BLaER1 treated with 17β-estradiol and CSF1 and Interleukin-3, amounts not matched to agents 10 nM and 100 nM (cell line): ENCODE data around the gene ELOVL3.

Source experiments
- H3K27ac ChIP-seq, 11 experiments: shearing (Covaris generic); formaldehyde crosslinking; 2 replicates each; pipeline ENCODE4 v1.8.1; 2022
- H3K27me3 ChIP-seq, 11 experiments: shearing (Covaris generic); formaldehyde crosslinking; 2 replicates each; pipeline ENCODE4 v1.8.1; 2022
- H3K36me3 ChIP-seq, 11 experiments: shearing (Covaris generic); formaldehyde crosslinking; 2 replicates each; pipeline ENCODE4 v1.8.1; 2022
- H3K4me1 ChIP-seq, 10 experiments: shearing (Covaris generic); formaldehyde crosslinking; 2 replicates each; pipeline ENCODE4 v1.8.1; 2022
- H3K4me2 ChIP-seq, 11 experiments: shearing (Covaris generic); formaldehyde crosslinking; 2 replicates each; pipeline ENCODE4 v1.8.1; 2022
- H3K4me3 ChIP-seq, 10 experiments: shearing (Covaris generic); formaldehyde crosslinking; 2 replicates each; pipeline ENCODE4 v1.8.1; 2022
- H3K9ac ChIP-seq, 11 experiments: shearing (Covaris generic); formaldehyde crosslinking; 2 replicates each; pipeline ENCODE4 v1.8.1; 2022
- H3K9me3 ChIP-seq, 11 experiments: shearing (Covaris generic); formaldehyde crosslinking; replicated peaks in 1 of 11; 2 replicates each; pipeline ENCODE4 v1.8.1; 2022
- H4K20me1 ChIP-seq, 11 experiments: shearing (Covaris generic); formaldehyde crosslinking; 2 replicates each; pipeline ENCODE4 v1.8.1; 2022
- Cebpa-rat ChIP-seq, 11 experiments: shearing (Covaris generic); IDR thresholded peaks; 2 replicates each; pipeline ENCODE4 v1.8.1; 2022

The ELOVL3 gene

DNA sequence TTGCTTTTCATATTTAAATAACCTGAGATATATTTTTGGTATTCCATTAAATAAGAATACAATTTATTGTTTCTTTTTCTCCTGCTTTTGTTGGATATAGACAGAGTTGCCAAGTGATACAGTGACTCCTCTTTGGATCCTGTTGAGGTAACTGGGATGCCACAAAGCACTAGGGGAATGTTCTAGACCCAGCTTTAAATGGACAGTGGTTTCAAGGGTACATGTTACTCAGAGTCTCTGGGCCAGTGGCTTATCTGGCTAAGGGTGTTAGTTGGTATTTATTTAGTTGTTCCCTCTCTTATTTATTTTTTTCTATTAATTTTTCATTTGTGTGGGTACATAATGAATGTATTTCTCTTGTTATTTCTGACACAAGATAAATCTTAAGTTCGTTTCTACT, 28.3 kb downstream of the ELOVL3 start:
- Histone ChIP-seq H3K4me1 (no peaks in the 10 kb centered on the region), H3K9me3 (no peaks in the 10 kb centered on the region), H3K4me3 (no peak overlapping the region), H3K27me3 (no peaks in the 10 kb centered on the region), H3K36me3 (peaks cover 45 to 91% (median 77%) of the 10 kb centered on the region in 11 experiments), H4K20me1 (peaks cover 71 to 99% (median 89%) of the 10 kb centered on the region in 11 experiments), H3K4me2 (no peak overlapping the region), H3K9ac (no peak overlapping the region), H3K27ac (no peak overlapping the region)
- no peak for TF ChIP-seq Cebpa-rat (IDR thresholded peaks at IDR 0.05)

DNA sequence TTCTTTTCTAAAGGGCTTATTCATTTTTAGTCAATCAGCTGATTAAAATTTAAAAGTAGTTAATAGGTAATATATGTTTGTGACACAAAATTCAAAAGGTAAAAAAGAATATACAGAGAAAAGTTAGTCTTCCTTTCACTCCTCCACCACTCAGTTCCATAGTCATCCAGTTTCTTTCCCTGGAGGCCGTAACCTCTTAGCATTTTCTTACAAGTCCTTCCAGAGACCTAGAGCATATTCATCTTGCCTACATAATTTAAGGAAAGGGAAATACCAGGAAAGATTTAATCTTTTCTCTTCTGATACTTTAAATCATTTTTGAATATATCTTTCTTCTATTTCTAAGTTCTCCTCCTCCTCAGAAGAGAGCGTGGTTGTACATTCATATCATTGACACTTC, 29.3 kb downstream of the ELOVL3 start:
- H3K4me2 ChIP-seq, result no peak overlapping the region
- H3K36me3 ChIP-seq, result peaks cover 46 to 91% (median 80%) of the 10 kb centered on the region in 11 experiments
- no peak overlapping the region for H3K9ac ChIP-seq
- no peak overlapping the region for H3K4me3 ChIP-seq
- peaks cover 66 to 93% (median 79%) of the 10 kb centered on the region in 11 experiments for H4K20me1 ChIP-seq
- no peaks in the 10 kb centered on the region for H3K4me1 ChIP-seq
- H3K27ac ChIP-seq, result no peak overlapping the region
- H3K27me3 ChIP-seq, result no peaks in the 10 kb centered on the region
- TF ChIP-seq Cebpa-rat (IDR thresholded peaks at IDR 0.05), result no peak
- H3K9me3 ChIP-seq, result no peaks in the 10 kb centered on the region

DNA sequence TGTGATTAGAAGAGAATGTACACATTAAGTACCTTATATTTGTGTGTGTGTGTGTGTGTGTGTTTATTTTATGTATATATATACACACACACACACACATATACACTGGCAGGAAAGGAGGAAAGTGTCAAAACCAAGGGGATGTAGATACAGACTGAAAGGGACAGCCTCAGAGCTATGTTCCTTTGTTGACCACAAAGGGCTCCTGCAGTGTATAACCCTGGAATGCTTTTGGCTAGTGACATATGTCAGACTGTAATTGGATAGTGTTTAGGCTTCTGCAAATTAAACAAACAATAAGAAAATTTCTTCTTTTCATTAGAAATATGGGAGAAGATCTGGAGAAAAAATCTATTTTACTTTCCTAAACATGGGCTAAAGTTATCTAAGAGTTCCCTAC, 35.1 kb downstream of the ELOVL3 start:
- Histone ChIP-seq H3K9me3 (no peaks in the 10 kb centered on the region), H3K4me2 (no peak overlapping the region), H3K36me3 (peaks cover 82 to 99% (median 92%) of the 10 kb centered on the region in 11 experiments), H3K4me1 (no peaks in the 10 kb centered on the region), H4K20me1 (peaks cover 30 to 86% (median 67%) of the 10 kb centered on the region in 11 experiments; a peak in 21 of 22 replicates), H3K27ac (no peak overlapping the region), H3K4me3 (no peak overlapping the region), H3K9ac (peak overlapping the region in 1 of 11 experiments; percentile 45; a peak in 1 of 22 replicates), H3K27me3 (no peaks in the 10 kb centered on the region)
- TF ChIP-seq Cebpa-rat (IDR thresholded peaks at IDR 0.05), result no peak

DNA sequence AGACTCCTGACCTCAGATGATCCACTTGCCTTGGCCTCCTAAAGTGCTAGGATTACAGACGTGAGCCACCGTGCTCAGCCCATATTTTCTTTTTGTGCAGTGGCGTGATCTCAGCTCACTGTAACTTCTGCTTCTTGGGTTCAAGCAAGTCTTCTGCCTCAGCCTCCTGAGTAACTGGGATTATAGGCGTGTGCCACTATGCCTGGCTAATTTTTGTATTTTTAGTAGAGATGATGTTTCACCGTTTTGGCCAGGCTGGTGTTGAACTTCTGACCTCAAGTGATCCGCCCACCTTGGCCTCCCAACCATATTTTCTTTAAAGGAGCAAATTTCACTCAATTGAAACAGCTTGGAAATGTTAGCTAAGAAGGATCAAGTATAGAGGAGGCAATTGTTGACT, 35.7 kb downstream of the ELOVL3 start:
- Histone ChIP-seq H3K9ac (no peak overlapping the region), H4K20me1 (peaks cover 26 to 86% (median 67%) of the 10 kb centered on the region in 11 experiments; a peak in 21 of 22 replicates), H3K36me3 (peaks cover 83 to 99% (median 93%) of the 10 kb centered on the region in 11 experiments), H3K4me2 (no peak overlapping the region), H3K4me1 (no peaks in the 10 kb centered on the region), H3K9me3 (no peaks in the 10 kb centered on the region), H3K27ac (no peak overlapping the region), H3K4me3 (no peak overlapping the region), H3K27me3 (no peaks in the 10 kb centered on the region)
- no peak for TF ChIP-seq Cebpa-rat (IDR thresholded peaks at IDR 0.05)

DNA sequence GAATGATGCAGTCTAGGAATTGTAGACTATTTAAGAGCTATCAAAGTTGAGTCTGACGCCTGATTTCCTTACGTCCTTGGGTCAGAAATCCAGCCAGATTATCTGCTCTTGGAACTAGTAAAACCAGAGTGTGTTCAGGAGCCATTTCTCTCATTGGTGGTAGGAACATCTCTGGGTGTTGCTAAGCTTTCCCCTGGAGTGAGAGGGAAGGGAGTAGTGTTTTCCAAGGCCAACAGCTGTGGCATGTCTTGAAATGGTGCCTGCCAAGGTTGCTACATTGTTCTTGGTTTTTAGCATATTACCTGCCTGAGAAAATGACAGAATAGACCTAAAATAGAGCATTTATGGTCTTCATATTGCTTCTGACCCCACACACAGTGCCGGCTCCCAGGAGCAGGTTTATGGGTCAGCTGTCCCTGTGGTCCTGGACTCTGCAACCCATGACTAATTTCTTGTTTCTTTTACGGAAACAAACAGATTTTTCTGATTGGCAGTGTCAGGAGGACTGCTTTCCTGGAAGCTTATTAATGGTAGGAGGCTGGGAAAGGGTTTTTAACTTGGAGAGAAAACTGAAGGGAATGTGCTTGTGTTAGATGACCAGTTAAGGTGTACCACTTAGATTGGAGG, 36.8 kb downstream of the ELOVL3 start:
- no peaks in the 10 kb centered on the region for H3K9me3 ChIP-seq
- no peak overlapping the region for H3K4me2 ChIP-seq
- no peak overlapping the region for H3K9ac ChIP-seq
- peaks cover 89 to 99% (median 94%) of the 10 kb centered on the region in 11 experiments for H3K36me3 ChIP-seq
- peaks cover 17 to 86% (median 67%) of the 10 kb centered on the region in 11 experiments; a peak in 21 of 22 replicates for H4K20me1 ChIP-seq
- no peaks in the 10 kb centered on the region for H3K4me1 ChIP-seq
- no peak overlapping the region for H3K27ac ChIP-seq
- H3K4me3 ChIP-seq, result no peak overlapping the region
- no peaks in the 10 kb centered on the region for H3K27me3 ChIP-seq
- TF ChIP-seq Cebpa-rat (IDR thresholded peaks at IDR 0.05), result no peak

DNA sequence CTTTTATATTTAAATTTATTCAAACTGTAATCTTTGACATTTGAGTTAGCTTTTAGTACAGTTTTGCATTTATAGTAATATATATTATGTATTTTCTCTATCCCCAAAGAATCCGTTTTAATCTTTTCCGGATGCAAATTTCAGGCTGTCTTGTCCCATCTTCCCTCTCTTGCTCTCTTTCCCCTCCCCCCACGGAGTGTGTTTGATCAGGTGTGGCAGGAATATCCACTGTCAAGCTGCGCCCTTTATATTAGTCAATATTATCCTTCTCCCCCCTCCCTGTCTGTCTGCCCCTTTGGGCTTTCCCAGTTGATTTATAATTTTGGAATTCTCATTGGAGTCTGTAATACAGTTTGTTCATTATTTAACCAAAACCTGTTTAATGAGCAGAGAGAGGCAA, 38.3 kb downstream of the ELOVL3 start:
- TF ChIP-seq Cebpa-rat (IDR thresholded peaks at IDR 0.05), result no peak
- Histone ChIP-seq H4K20me1 (peaks cover 22 to 90% (median 74%) of the 10 kb centered on the region in 11 experiments; a peak in 21 of 22 replicates), H3K9ac (no peak overlapping the region), H3K36me3 (peaks cover 86 to 99% (median 96%) of the 10 kb centered on the region in 11 experiments), H3K4me1 (no peaks in the 10 kb centered on the region), H3K9me3 (no peaks in the 10 kb centered on the region), H3K27me3 (no peaks in the 10 kb centered on the region), H3K4me2 (no peak overlapping the region), H3K4me3 (no peak overlapping the region), H3K27ac (no peak overlapping the region)

DNA sequence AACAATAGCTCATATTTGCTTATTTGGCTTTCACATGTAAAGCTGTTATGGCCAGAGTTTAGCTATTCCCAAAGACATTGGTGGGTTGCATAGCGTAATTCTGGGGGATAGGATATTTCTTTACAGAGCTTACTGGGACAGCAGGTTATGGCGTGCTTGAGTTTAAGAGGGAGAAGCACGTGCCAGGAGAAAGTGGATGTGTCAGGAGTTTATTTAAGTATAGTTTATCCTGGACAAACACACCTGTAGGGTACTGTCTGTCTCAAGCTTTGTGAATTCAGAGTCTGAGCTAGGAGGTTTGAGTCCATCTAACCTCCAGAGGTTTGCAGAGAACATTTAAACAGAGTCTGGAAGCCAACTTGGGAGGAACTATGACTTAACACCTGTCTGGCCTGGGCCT, 40.6 kb downstream of the ELOVL3 start:
- Histone ChIP-seq H4K20me1 (peaks cover 22 to 100% (median 81%) of the 10 kb centered on the region in 11 experiments; a peak in 21 of 22 replicates), H3K36me3 (peaks cover 71 to 99% (median 80%) of the 10 kb centered on the region in 11 experiments), H3K9ac (no peak overlapping the region), H3K27me3 (no peaks in the 10 kb centered on the region), H3K9me3 (no peaks in the 10 kb centered on the region), H3K4me2 (no peak overlapping the region), H3K4me3 (no peak overlapping the region), H3K27ac (no peak overlapping the region), H3K4me1 (no peaks in the 10 kb centered on the region)
- TF ChIP-seq Cebpa-rat (IDR thresholded peaks at IDR 0.05), result no peak

DNA sequence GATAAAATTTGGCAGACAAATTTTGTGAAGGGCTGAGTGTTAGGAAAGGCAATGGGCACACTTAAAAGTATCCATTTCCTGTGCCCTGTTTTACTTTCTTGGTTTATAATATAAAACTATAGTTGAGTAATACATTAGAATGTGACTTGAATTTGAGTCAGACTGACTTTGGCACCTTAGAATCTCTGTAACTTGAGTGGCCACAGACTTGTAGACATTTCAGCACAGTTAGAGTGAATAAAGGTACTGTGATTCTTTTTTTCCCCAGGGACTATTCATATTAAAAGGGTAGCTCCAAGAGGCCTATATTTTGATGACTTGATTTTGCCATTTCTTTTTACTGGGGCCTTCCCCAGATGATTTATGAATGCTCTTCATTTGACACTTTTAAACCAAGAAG, 41.6 kb downstream of the ELOVL3 start:
- Histone ChIP-seq H4K20me1 (peaks cover 29 to 100% (median 83%) of the 10 kb centered on the region in 11 experiments; a peak in 21 of 22 replicates), H3K4me1 (no peaks in the 10 kb centered on the region), H3K4me2 (no peak overlapping the region), H3K9me3 (no peaks in the 10 kb centered on the region), H3K27ac (no peak overlapping the region), H3K36me3 (peaks cover 66 to 99% (median 77%) of the 10 kb centered on the region in 11 experiments), H3K9ac (no peak overlapping the region), H3K4me3 (no peak overlapping the region), H3K27me3 (no peaks in the 10 kb centered on the region)
- TF ChIP-seq Cebpa-rat (IDR thresholded peaks at IDR 0.05), result no peak

DNA sequence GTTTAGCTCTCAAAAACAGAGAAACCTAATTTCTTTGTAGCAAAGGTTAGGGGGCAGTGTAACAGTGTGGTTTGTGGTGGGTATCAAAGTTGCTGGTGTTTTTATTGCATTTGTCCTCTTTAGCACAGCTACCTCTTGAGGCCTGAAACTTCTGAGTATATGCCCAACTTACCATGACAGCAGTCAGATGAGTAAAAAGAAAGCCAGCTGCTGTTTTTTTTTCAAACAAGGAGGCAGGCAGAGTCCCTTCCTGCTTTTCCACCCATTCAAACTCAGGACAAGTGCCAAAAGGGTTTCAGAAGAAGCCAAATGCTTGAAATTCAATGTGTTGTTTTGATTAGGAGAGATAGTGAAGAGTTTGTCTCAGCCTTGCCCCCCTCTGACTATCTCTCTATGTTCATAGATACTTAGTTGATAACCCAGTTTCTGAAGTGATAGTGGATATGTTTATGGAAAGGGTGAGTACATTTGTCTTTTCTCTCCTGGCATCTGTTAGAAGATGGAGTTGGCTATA, 42.3 kb downstream of the ELOVL3 start:
- H3K27ac ChIP-seq, result no peak overlapping the region
- TF ChIP-seq Cebpa-rat (IDR thresholded peaks at IDR 0.05), result no peak
- no peaks in the 10 kb centered on the region for H3K4me1 ChIP-seq
- H3K9ac ChIP-seq, result no peak overlapping the region
- peaks cover 61 to 95% (median 74%) of the 10 kb centered on the region in 11 experiments for H3K36me3 ChIP-seq
- peaks cover 36 to 100% (median 83%) of the 10 kb centered on the region in 11 experiments; a peak in 21 of 22 replicates for H4K20me1 ChIP-seq
- H3K4me3 ChIP-seq, result no peak overlapping the region
- H3K27me3 ChIP-seq, result no peaks in the 10 kb centered on the region
- H3K9me3 ChIP-seq, result no peaks in the 10 kb centered on the region
- H3K4me2 ChIP-seq, result no peak overlapping the region
